H9 (cell line): ENCODE data around the gene TMEM219. TPM values are rescaled to one million over a fixed set of nuclear protein-coding genes. Genes with fewer than 3 reads are reported as not detected.

Experiments used
- DNase-seq: peaks from one replicate; pipeline ENCODE4 v3.0.0-alpha.2; 2017
- H2AFZ ChIP-seq: one replicate; pipeline ENCODE4 v1.6.1; 2013; ENCODE audit warnings: mild to moderate bottlenecking, low read length, control low read depth, moderate library complexity
- H2AK5ac ChIP-seq: 2 replicates; pipeline ENCODE4 v1.6.1; 2013; ENCODE audit warnings: low read length, control low read depth, mixed read lengths; ENCODE audit not compliant: insufficient read length
- H2BK120ac ChIP-seq: one replicate; pipeline ENCODE4 v1.6.1; 2013; ENCODE audit warnings: low read depth, mild to moderate bottlenecking, low read length, control low read depth, inconsistent platforms; ENCODE audit not compliant: poor library complexity, severe bottlenecking
- H2BK12ac ChIP-seq: 2 replicates; pipeline ENCODE4 v1.6.1; 2013; ENCODE audit warnings: low read length, control low read depth, mixed read lengths, low read depth; ENCODE audit not compliant: insufficient read length
- H2BK15ac ChIP-seq: 2 replicates; pipeline ENCODE4 v1.6.1; 2013; ENCODE audit warnings: low read depth, low read length, control low read depth
- H2BK20ac ChIP-seq: one replicate; pipeline ENCODE4 v1.6.1; 2013; ENCODE audit warnings: low read depth, mild to moderate bottlenecking, low read length, control low read depth, inconsistent platforms; ENCODE audit not compliant: poor library complexity, severe bottlenecking
- H2BK5ac ChIP-seq: 2 replicates; pipeline ENCODE4 v1.6.1; 2013; ENCODE audit warnings: low read length, control low read depth, mixed read lengths; ENCODE audit not compliant: insufficient read length
- H3K14ac ChIP-seq: 2 replicates; pipeline ENCODE4 v1.6.1; 2013; ENCODE audit warnings: low read length, control low read depth; ENCODE audit not compliant: insufficient read depth
- H3K18ac ChIP-seq: 2 replicates; pipeline ENCODE4 v1.6.1; 2013; ENCODE audit warnings: low read depth, mild to moderate bottlenecking, mixed read lengths, low read length, control low read depth; ENCODE audit not compliant: insufficient read length
- H3K23ac ChIP-seq: 2 replicates; pipeline ENCODE4 v1.6.1; 2013; ENCODE audit warnings: low read length, control low read depth, mixed read lengths, low read depth; ENCODE audit not compliant: insufficient read length
- H3K23me2 ChIP-seq: 2 replicates; pipeline ENCODE4 v1.6.1; 2013; ENCODE audit warnings: low read depth, mild to moderate bottlenecking, mixed read lengths, low read length, control low read depth; ENCODE audit not compliant: insufficient read length, poor library complexity, severe bottlenecking
- H3K27ac ChIP-seq: 2 replicates; pipeline ENCODE4 v1.5.1; 2013; ENCODE audit warnings: low read length, control low read depth, mixed read lengths, low read depth; ENCODE audit not compliant: insufficient read length
- H3K27me3 ChIP-seq: 2 replicates; pipeline ENCODE4 v1.6.1; 2013; ENCODE audit warnings: low read length, control low read depth, inconsistent platforms; ENCODE audit not compliant: insufficient read depth
- H3K4ac ChIP-seq: 2 replicates; pipeline ENCODE4 v1.6.1; 2013; ENCODE audit warnings: low read depth, mild to moderate bottlenecking, control low read depth, inconsistent platforms, low read length, moderate library complexity
- H3K4me1 ChIP-seq: 2 replicates; pipeline ENCODE4 v1.6.1; 2013; ENCODE audit warnings: low read length, control low read depth, inconsistent platforms; ENCODE audit not compliant: insufficient read depth
- H3K4me2 ChIP-seq: 2 replicates; pipeline ENCODE4 v1.6.1; 2013; ENCODE audit warnings: low read length, control low read depth, mixed read lengths; ENCODE audit not compliant: insufficient read length, insufficient read depth
- H3K56ac ChIP-seq: 2 replicates; pipeline ENCODE4 v1.6.1; 2013; ENCODE audit warnings: low read depth, mild to moderate bottlenecking, mixed read lengths, low read length, control low read depth; ENCODE audit not compliant: insufficient read length
- H3K79me1 ChIP-seq: 2 replicates; pipeline ENCODE4 v1.6.1; 2013; ENCODE audit warnings: low read depth, mild to moderate bottlenecking, moderate library complexity, low read length, control low read depth, inconsistent platforms; ENCODE audit not compliant: insufficient read depth, poor library complexity, severe bottlenecking
- H3K79me2 ChIP-seq: 2 replicates; pipeline ENCODE4 v1.6.1; 2013; ENCODE audit warnings: low read length, control low read depth, inconsistent platforms; ENCODE audit not compliant: insufficient read depth
- H3K9ac ChIP-seq: 2 replicates; pipeline ENCODE4 v1.6.1; 2013; ENCODE audit warnings: low read length, control low read depth, mixed read lengths; ENCODE audit not compliant: insufficient read length; ENCODE audit errors: extremely low read depth
- H3K9me3 ChIP-seq: one replicate; pipeline ENCODE4 v1.6.1; 2013; ENCODE audit warnings: low read depth, low read length, inconsistent platforms; ENCODE audit not compliant: control insufficient read depth
- H3T11ph ChIP-seq: one replicate; pipeline ENCODE4 v1.6.1; 2013; ENCODE audit warnings: mild to moderate bottlenecking, low read length, control low read depth, inconsistent platforms
- H4K20me1 ChIP-seq: one replicate; pipeline ENCODE4 v1.6.1; 2013; ENCODE audit not compliant: control insufficient read depth, insufficient read length, insufficient read depth
- H4K5ac ChIP-seq: 2 replicates; pipeline ENCODE4 v1.6.1; 2013; ENCODE audit warnings: low read depth, mild to moderate bottlenecking, mixed read lengths, low read length, control low read depth; ENCODE audit not compliant: insufficient read length
- H4K8ac ChIP-seq: replicated peaks from 2 replicates; pipeline ENCODE4 v1.6.1; 2013; ENCODE audit warnings: low read length, control low read depth, mixed read lengths, low read depth; ENCODE audit not compliant: insufficient read length
- H4K91ac ChIP-seq: 2 replicates; pipeline ENCODE4 v1.6.1; 2013; ENCODE audit warnings: low read depth, mild to moderate bottlenecking, moderate library complexity, mixed read lengths, low read length, control low read depth; ENCODE audit not compliant: insufficient read length
- H3K27ac Mint-ChIP-seq, 3 experiments: 2 replicates in 2 of 3; 3 replicates in 1 of 3; pipeline ENCODE4 v1.8.0; 2020 to 2021; ENCODE audit warnings: mixed read lengths in 3 of 3, mild to moderate bottlenecking in 1 of 3, moderate library complexity in 1 of 3
- H3K27me3 Mint-ChIP-seq: 2 replicates; pipeline ENCODE4 v1.8.0; 2021; ENCODE audit warnings: low read depth, mild to moderate bottlenecking, moderate library complexity, mixed read lengths
- H3K36me3 Mint-ChIP-seq, 3 experiments: 2 replicates in 2 of 3; 3 replicates in 1 of 3; pipeline ENCODE4 v1.8.0; 2020 to 2021; ENCODE audit warnings: low read depth in 3 of 3, mixed read lengths in 3 of 3; ENCODE audit not compliant: insufficient read depth in 1 of 3
- H3K4me1 Mint-ChIP-seq, 2 experiments: 2 replicates each; pipeline ENCODE4 v1.8.0; 2020; ENCODE audit warnings: mixed read lengths in 2 of 2
- H3K4me3 Mint-ChIP-seq, 2 experiments: 2 replicates in 1 of 2; 3 replicates in 1 of 2; pipeline ENCODE4 v1.8.0; 2020 to 2021; ENCODE audit warnings: mild to moderate bottlenecking in 2 of 2, mixed read lengths in 2 of 2, moderate library complexity in 1 of 2
- H3K9me3 Mint-ChIP-seq, 2 experiments: 2 replicates in 1 of 2; 3 replicates in 1 of 2; pipeline ENCODE4 v1.8.0; 2020; ENCODE audit warnings: mild to moderate bottlenecking in 2 of 2, mixed read lengths in 2 of 2, moderate library complexity in 1 of 2
- WGBS: extraction: QIAGEN DNeasy Blood & Tissue Kit; methylation state at CpG from one replicate; pipeline ENCODE4 v1.1.7; 2013; ENCODE audit warnings: missing lambda C conversion rate, low lambda C conversion rate, mixed read lengths; ENCODE audit not compliant: insufficient read length; ENCODE audit errors: extremely low coverage; 5-methylcytosine and 5-hydroxymethylcytosine counted together
- total RNA-seq: library from RNA; stranded (reverse); gene quantifications from 2 replicates; pipeline ENCODE4 v1.2.1, GENCODE V29; 2021
- TF ChIP-seq, protein P1 (sequence below): fragments of 200-600 bp; sonication (generic); conservative IDR thresholded peaks from 3 replicates; pipeline ENCODE4 v1.8.0; 2021; ENCODE audit warnings: antibody characterized with exemption, mild to moderate bottlenecking

Gene TMEM219
- total RNA-seq, 1 experiment from 2014 or later, result 89.1 TPM

DNA sequence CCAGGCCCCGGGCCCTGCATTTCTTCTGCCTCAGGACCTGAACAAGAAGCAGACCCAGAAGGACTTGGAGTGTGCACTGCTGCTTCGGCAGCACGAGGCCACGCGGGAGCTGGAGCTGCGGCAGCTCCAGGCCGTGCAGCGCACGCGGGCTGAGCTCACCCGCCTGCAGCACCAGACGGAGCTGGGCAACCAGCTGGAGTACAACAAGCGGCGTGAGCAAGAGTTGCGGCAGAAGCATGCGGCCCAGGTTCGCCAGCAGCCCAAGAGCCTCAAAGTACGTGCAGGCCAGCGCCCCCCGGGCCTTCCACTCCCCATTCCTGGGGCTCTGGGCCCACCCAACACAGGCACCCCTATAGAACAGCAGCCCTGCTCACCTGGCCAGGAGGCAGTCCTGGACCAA lies 24.4 kb downstream of the TMEM219 start:
- no peaks in the 10 kb centered on the region for H3K79me1 ChIP-seq
- H4K5ac ChIP-seq, result no peak overlapping the region
- H2BK12ac ChIP-seq, result no peak overlapping the region
- H3K27me3 Mint-ChIP-seq, result no peaks in the 10 kb centered on the region; the same call in 1 of the 2 replicates
- no peak overlapping the region for H2BK20ac ChIP-seq
- H3K4me1 Mint-ChIP-seq, result no peaks in the 10 kb centered on the region
- H3K18ac ChIP-seq, result no peak overlapping the region
- no peaks in the 10 kb centered on the region for H3K79me2 ChIP-seq
- H3K23me2 ChIP-seq, result no peaks in the 10 kb centered on the region
- no peak overlapping the region for H3T11ph ChIP-seq
- H3K9me3 Mint-ChIP-seq, result no peaks in the 10 kb centered on the region
- H3K4me2 ChIP-seq, result no peak overlapping the region
- H3K9ac ChIP-seq, result no peak overlapping the region
- no peak overlapping the region for H4K91ac ChIP-seq
- no peaks in the 10 kb centered on the region for H4K20me1 ChIP-seq
- no peak overlapping the region for H2BK120ac ChIP-seq
- H3K36me3 Mint-ChIP-seq, result peaks cover 42 to 84% (median 79%) of the 10 kb centered on the region in 3 experiments
- DNase-seq, result no peak
- no peak overlapping the region for H2BK5ac ChIP-seq
- H3K23ac ChIP-seq, result no peak overlapping the region
- TF ChIP-seq, protein P1, sequence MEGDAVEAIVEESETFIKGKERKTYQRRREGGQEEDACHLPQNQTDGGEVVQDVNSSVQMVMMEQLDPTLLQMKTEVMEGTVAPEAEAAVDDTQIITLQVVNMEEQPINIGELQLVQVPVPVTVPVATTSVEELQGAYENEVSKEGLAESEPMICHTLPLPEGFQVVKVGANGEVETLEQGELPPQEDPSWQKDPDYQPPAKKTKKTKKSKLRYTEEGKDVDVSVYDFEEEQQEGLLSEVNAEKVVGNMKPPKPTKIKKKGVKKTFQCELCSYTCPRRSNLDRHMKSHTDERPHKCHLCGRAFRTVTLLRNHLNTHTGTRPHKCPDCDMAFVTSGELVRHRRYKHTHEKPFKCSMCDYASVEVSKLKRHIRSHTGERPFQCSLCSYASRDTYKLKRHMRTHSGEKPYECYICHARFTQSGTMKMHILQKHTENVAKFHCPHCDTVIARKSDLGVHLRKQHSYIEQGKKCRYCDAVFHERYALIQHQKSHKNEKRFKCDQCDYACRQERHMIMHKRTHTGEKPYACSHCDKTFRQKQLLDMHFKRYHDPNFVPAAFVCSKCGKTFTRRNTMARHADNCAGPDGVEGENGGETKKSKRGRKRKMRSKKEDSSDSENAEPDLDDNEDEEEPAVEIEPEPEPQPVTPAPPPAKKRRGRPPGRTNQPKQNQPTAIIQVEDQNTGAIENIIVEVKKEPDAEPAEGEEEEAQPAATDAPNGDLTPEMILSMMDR, result no peak
- no peak overlapping the region for H3K56ac ChIP-seq
- no peaks in the 10 kb centered on the region for H3K4me1 ChIP-seq
- H3K4me3 Mint-ChIP-seq, result no peak overlapping the region
- H2BK15ac ChIP-seq, result no peak overlapping the region
- H2AFZ ChIP-seq, result no peak overlapping the region
- H3K27ac Mint-ChIP-seq, result no peak overlapping the region
- no peak overlapping the region for H2AK5ac ChIP-seq
- no peak overlapping the region for H3K4ac ChIP-seq
- no peak overlapping the region for H3K14ac ChIP-seq
- H3K27me3 ChIP-seq, result no peaks in the 10 kb centered on the region
- no CpG with 5 or more reads among the region's 20 CpGs for WGBS
- H4K8ac ChIP-seq, result no peak overlapping the region
- no peaks in the 10 kb centered on the region for H3K9me3 ChIP-seq
- H3K27ac ChIP-seq, result no peak overlapping the region
